ENCODE data around the gene TMEM59L.
"Not testable (repeated sequence)": the region's sequence is repeated elsewhere in the genome, so short reads cannot be mapped to it uniquely, and the experiment has no call there.

TMEM59L gene

GRCh38 chr19:18595475-18595874, 17.2 kb upstream of the TMEM59L start:
- in situ Hi-C loops (cut with HindIII; ENCODE audit: low pct_ligation_motif_present, low sequenced_read_pairs), result loop anchor here (25.0 kb wide), 1 partner anchor 267 kb away; no protein-coding TSS in a partner anchor
- DNase-seq, result no peak
- TF ChIP-seq CTCF (IDR thresholded peaks at IDR 0.05; ENCODE audit: low read depth, low read length, missing control alignments), result no peak
- Histone ChIP-seq H3K36me3 (replicated peaks) (peaks cover 6% of the 10 kb centered on the region), H3K27ac (no peak overlapping the region), H3K4me3 (ENCODE audit: low read depth, low read length) (no peak overlapping the region), H3K27me3 (replicated peaks) (peaks cover 2% of the 10 kb centered on the region)

- DNase-seq, result no peak
- in situ Hi-C loops (cut with HindIII; ENCODE audit: low pct_ligation_motif_present, low sequenced_read_pairs), result loop anchor here (25.0 kb wide), 1 partner anchor 266 kb away; no protein-coding TSS in a partner anchor
- Histone ChIP-seq H3K4me3 (ENCODE audit: low read depth, low read length) (no peak overlapping the region), H3K27ac (no peak overlapping the region), H3K36me3 (replicated peaks) (no peaks in the 10 kb centered on the region), H3K27me3 (replicated peaks) (peaks cover 2% of the 10 kb centered on the region)
- no peak for TF ChIP-seq CTCF (IDR thresholded peaks at IDR 0.05; ENCODE audit: low read depth, low read length, missing control alignments)
These were observed 15.9 kb upstream of the TMEM59L start for GRCh38 chr19:18596752-18597157.

- TF ChIP-seq CTCF (IDR thresholded peaks at IDR 0.05; ENCODE audit: low read depth, low read length, missing control alignments), result no peak
- Histone ChIP-seq H3K27ac (no peak overlapping the region), H3K27me3 (replicated peaks) (peaks cover 2% of the 10 kb centered on the region), H3K4me3 (ENCODE audit: low read depth, low read length) (no peak overlapping the region), H3K36me3 (replicated peaks) (no peaks in the 10 kb centered on the region)
- DNase-seq, result no peak
- in situ Hi-C loops (cut with HindIII; ENCODE audit: low pct_ligation_motif_present, low sequenced_read_pairs), result loop anchor here (25.0 kb wide), 1 partner anchor 264 kb away; no protein-coding TSS in a partner anchor
These were observed 14.6 kb upstream of the TMEM59L start for GRCh38 chr19:18597809-18598660.

GRCh38 chr19:18599485-18599884, 13.2 kb upstream of the TMEM59L start:
- no peak overlapping the region for H3K27ac ChIP-seq
- peaks cover 13% of the 10 kb centered on the region for H3K27me3 ChIP-seq (replicated peaks)
- no peaks in the 10 kb centered on the region for H3K36me3 ChIP-seq (replicated peaks)
- in situ Hi-C loops (cut with HindIII; ENCODE audit: low pct_ligation_motif_present, low sequenced_read_pairs), result loop anchor here (25.0 kb wide), 1 partner anchor 263 kb away; no protein-coding TSS in a partner anchor
- no peak for DNase-seq
- no peak for TF ChIP-seq CTCF (IDR thresholded peaks at IDR 0.05; ENCODE audit: low read depth, low read length, missing control alignments)
- no peak overlapping the region for H3K4me3 ChIP-seq (ENCODE audit: low read depth, low read length)

GRCh38 chr19:18600692-18601397, 11.8 kb upstream of the TMEM59L start:
- in situ Hi-C loops (cut with HindIII; ENCODE audit: low pct_ligation_motif_present, low sequenced_read_pairs); H3K27ac ChIP-seq; DNase-seq; H3K4me3 ChIP-seq (ENCODE audit: low read depth, low read length); H3K36me3 ChIP-seq (replicated peaks): not testable (repeated sequence)
- H3K27me3 ChIP-seq (replicated peaks), result peaks cover 25% of the 10 kb centered on the region

- no peak for TF ChIP-seq CTCF (IDR thresholded peaks at IDR 0.05; ENCODE audit: low read depth, low read length, missing control alignments)
- H3K36me3 ChIP-seq (replicated peaks), result no peaks in the 10 kb centered on the region
- in situ Hi-C loops (cut with HindIII; ENCODE audit: low pct_ligation_motif_present, low sequenced_read_pairs), result no loop called here
- H3K27me3 ChIP-seq (replicated peaks), result peaks cover 32% of the 10 kb centered on the region
- no peak for DNase-seq
- H3K4me3 ChIP-seq (ENCODE audit: low read depth, low read length), result no peak overlapping the region
- no peak overlapping the region for H3K27ac ChIP-seq
These were observed 10.8 kb upstream of the TMEM59L start for GRCh38 chr19:18601875-18602274.
